ENCODE measurements around the gene APOF. TPM values are rescaled to one million over a fixed set of nuclear protein-coding genes. Genes with fewer than 3 reads are reported as not detected.

The APOF gene
- polyA plus RNA-seq, 2 of the 4 experiments (the other 2 are of a cell fraction) = not detected

- CTCF ChIA-PET = interaction anchor here (1.1 kb wide), 1 partner anchor 75 kb away, joined by 4 read pairs; no protein-coding TSS in a partner anchor
- ATAC-seq (no peak), DNase-seq (ENCODE audit: low read depth in 1 of 2, low spot score in 1 of 2) (no peak), FAIRE-seq (no peak)
- Histone ChIP-seq H3K4me1 (no peaks in the 10 kb centered on the region), H3K4me3 (no peak overlapping the region), H3K9me3 (peaks cover 9% of the 10 kb centered on the region; the same call in 2 of the 3 replicates), H3K27ac (no peak overlapping the region), H3K4me2 (no peak overlapping the region)
- POLR2A ChIA-PET = no interaction called here
- TF ChIP-seq TFCP2L1 (CRISPR knock-in tag; IDR thresholded peaks at IDR 0.05) (no peak), EP300 (IDR thresholded peaks at IDR 0.05) (no peak), ZSCAN20 (CRISPR knock-in tag; IDR thresholded peaks at IDR 0.05) (no peak), MAZ (IDR thresholded peaks at IDR 0.05; ENCODE audit: borderline replicate concordance, low read depth, low read length) (no peak), SMC3 (IDR thresholded peaks at IDR 0.05) (no peak), HDAC2 (IDR thresholded peaks at IDR 0.05) (no peak), MAFK (IDR thresholded peaks at IDR 0.05; ENCODE audit: partially characterized antibody) (no peak), CEBPB (IDR thresholded peaks at IDR 0.05) (no peak), ELK1 (IDR thresholded peaks at IDR 0.05; ENCODE audit: low read depth, low read length) (no peak), NFE2L2 (conservative IDR thresholded peaks at IDR 0.05; ENCODE audit: low read length) (no peak), ZC3H11A (IDR thresholded peaks at IDR 0.05) (no peak), JUN (IDR thresholded peaks at IDR 0.05) (no peak)
- 65% methylated on average over 5 of the region's 5 CpGs for WGBS (ENCODE audit: missing lambda C conversion rate)
Observed at GRCh38 chr12:56389412-56389811, 26.8 kb upstream of the APOF start.

GRCh38 chr12:56387152-56387736 lies 24.6 kb upstream of the APOF start:
- Histone ChIP-seq H3K4me3 (no peak overlapping the region), H3K27ac (no peak overlapping the region), H3K4me1 (no peaks in the 10 kb centered on the region), H3K9me3 (peaks cover under 1% of the 10 kb centered on the region; the same call in 1 of the 3 replicates), H3K4me2 (no peak overlapping the region)
- DNase-seq (ENCODE audit: low read depth in 1 of 2, low spot score in 1 of 2) (no peak), FAIRE-seq (no peak), ATAC-seq (no peak)
- ChIA-PET POLR2A (no interaction called here), CTCF (no interaction called here)
- TF ChIP-seq POLR2AphosphoS2 (conservative IDR thresholded peaks at IDR 0.05; ENCODE audit: low read length) = no peak
- no peak for TF ChIP-seq E2F6 (IDR thresholded peaks at IDR 0.05; ENCODE audit: borderline replicate concordance, low read depth)
- no peak for TF ChIP-seq TFCP2L1 (CRISPR knock-in tag; IDR thresholded peaks at IDR 0.05)
- no peak for TF ChIP-seq ELK1 (IDR thresholded peaks at IDR 0.05; ENCODE audit: low read depth, low read length)
- TF ChIP-seq PHF8 (IDR thresholded peaks at IDR 0.05; ENCODE audit: borderline replicate concordance, low read depth) = no peak
- no peak for TF ChIP-seq HMGXB4 (CRISPR knock-in tag; IDR thresholded peaks at IDR 0.05; ENCODE audit: borderline replicate concordance)
- TF ChIP-seq NPAS2 (CRISPR knock-in tag; IDR thresholded peaks at IDR 0.05; ENCODE audit: borderline replicate concordance) = no peak
- no peak for TF ChIP-seq FOSB (CRISPR knock-in tag; IDR thresholded peaks at IDR 0.05)
- no peak for TF ChIP-seq HEYL (CRISPR knock-in tag; IDR thresholded peaks at IDR 0.05)
- TF ChIP-seq ESRRA (IDR thresholded peaks at IDR 0.05; ENCODE audit: borderline replicate concordance, low read length) = no peak
- TF ChIP-seq EHF (CRISPR knock-in tag; IDR thresholded peaks at IDR 0.05) = no peak
- no peak for TF ChIP-seq NFE2L2 (conservative IDR thresholded peaks at IDR 0.05; ENCODE audit: low read length)
- no peak for TF ChIP-seq JUNB (IDR thresholded peaks at IDR 0.05)
- no peak for TF ChIP-seq RAD21 (conservative IDR thresholded peaks at IDR 0.05 in 1 of 2, IDR thresholded peaks at IDR 0.05 in 1 of 2)
- no peak for TF ChIP-seq CHD2 (IDR thresholded peaks at IDR 0.05; ENCODE audit: low read length, partially characterized antibody)
- no peak for TF ChIP-seq FOXS1 (CRISPR knock-in tag; IDR thresholded peaks at IDR 0.05)
- TF ChIP-seq RFX5 (IDR thresholded peaks at IDR 0.05) = no peak
- TF ChIP-seq HOXB13 (CRISPR knock-in tag; IDR thresholded peaks at IDR 0.05; ENCODE audit: low read depth) = no peak
- whole genome bisulfite sequencing (ENCODE audit: missing lambda C conversion rate) = 49% methylated on average over 7 of the region's 7 CpGs
